IPS DF 4.7 (cell line): ENCODE data around the gene P4HA2.

Experiments
- DNase-seq: peaks from one replicate; pipeline ENCODE4 v3.0.0-alpha.2; 2013; ENCODE audit warnings: low spot score; ENCODE audit errors: extremely low read depth

P4HA2 gene

GRCh38 chr5:132224716-132225115 lies 2.9 kb downstream of the P4HA2 start:
- DNase-seq, result no peak

- no peak for DNase-seq
Measured at GRCh38 chr5:132223861-132224260, 3.8 kb downstream of the P4HA2 start.

GRCh38 chr5:132222649-132223038 lies 5.0 kb downstream of the P4HA2 start:
- no peak for DNase-seq

GRCh38 chr5:132221781-132222648 lies 5.6 kb downstream of the P4HA2 start:
- no peak for DNase-seq

- DNase-seq, result no peak
Measured at GRCh38 chr5:132220491-132220890, 7.2 kb downstream of the P4HA2 start.

GRCh38 chr5:132219981-132220380 lies 7.7 kb downstream of the P4HA2 start:
- no peak for DNase-seq

GRCh38 chr5:132219289-132219970 lies 8.2 kb downstream of the P4HA2 start:
- no peak for DNase-seq

- no peak for DNase-seq
Measured at GRCh38 chr5:132218321-132218720, 9.3 kb downstream of the P4HA2 start.

- DNase-seq, result no peak
Measured at GRCh38 chr5:132215329-132215728, 12.3 kb downstream of the P4HA2 start.

GRCh38 chr5:132214491-132214890 lies 13.2 kb downstream of the P4HA2 start:
- no peak for DNase-seq

GRCh38 chr5:132213666-132214065 lies 14.0 kb downstream of the P4HA2 start:
- DNase-seq, result no peak

GRCh38 chr5:132211787-132212186 lies 15.9 kb downstream of the P4HA2 start:
- DNase-seq, result no peak

- DNase-seq, result no peak
Measured at GRCh38 chr5:132210944-132211343, 16.7 kb downstream of the P4HA2 start.

GRCh38 chr5:132209901-132210545 lies 17.6 kb downstream of the P4HA2 start:
- no peak for DNase-seq

- DNase-seq, result no peak
Measured at GRCh38 chr5:132209131-132209530, 18.5 kb downstream of the P4HA2 start.

GRCh38 chr5:132207778-132208177 lies 19.9 kb downstream of the P4HA2 start:
- DNase-seq, result no peak

GRCh38 chr5:132206782-132207181 lies 20.9 kb downstream of the P4HA2 start:
- DNase-seq, result no peak

- DNase-seq, result no peak
Measured at GRCh38 chr5:132205385-132206125, 22.1 kb downstream of the P4HA2 start.

GRCh38 chr5:132204371-132205135 lies 23.1 kb downstream of the P4HA2 start:
- DNase-seq, result no peak

GRCh38 chr5:132203916-132204315 lies 23.7 kb downstream of the P4HA2 start:
- DNase-seq, result no peak

GRCh38 chr5:132203464-132203818 lies 24.2 kb downstream of the P4HA2 start:
- no peak for DNase-seq
